SK-N-SH (cell line): Measurements from ENCODE around the gene BCAR3. TPM values are rescaled to one million over a fixed set of nuclear protein-coding genes. Genes with fewer than 3 reads are reported as not detected.

Experiments used
- CTCF ChIA-PET: fragments of 300-600, 350-600 bp; formaldehyde crosslinking; extraction: SDS; loops from one replicate; lab custom pipeline; 2021; lab: Yijun Ruan, JAX
- POLR2A ChIA-PET: fragments of 350-600 bp; sonication (Branson Sonifier 250); formaldehyde crosslinking; extraction: SDS; loops from one replicate; lab custom pipeline; 2020; ENCODE audit warnings: antibody characterized with exemption, inconsistent platforms; lab: Yijun Ruan, JAX
- DNase-seq: peaks from one replicate; pipeline ENCODE4 v3.0.0; 2012
- H2AFZ ChIP-seq: fragments of 200-600 bp; sonication (generic); 2 replicates; pipeline ENCODE4 v1.8.1; 2016; ENCODE audit warnings: antibody characterized with exemption, mild to moderate bottlenecking, low read depth
- H3F3A ChIP-seq: fragments of 200-600 bp; sonication (generic); replicated peaks from 2 replicates; pipeline ENCODE3; 2016; ENCODE audit warnings: antibody characterized with exemption, mild to moderate bottlenecking; ENCODE audit not compliant: insufficient read depth
- H3K27ac ChIP-seq, 2 experiments: fragments of 200-500 bp in 1 of 2; fragments of 200-600 bp in 1 of 2; sonication (Bioruptor generic) in 1 of 2; sonication (generic), shearing (Covaris generic) in 1 of 2; 2 replicates each; pipeline versions ENCODE4 v1.5.1 to v1.6.1; 2014 to 2016; ENCODE audit warnings: low read depth in 2 of 2, inconsistent platforms in 1 of 2, low read length in 1 of 2, mild to moderate bottlenecking in 1 of 2, mixed read lengths in 1 of 2
- H3K27me3 ChIP-seq: fragments of 200-600 bp; sonication (generic), shearing (Covaris generic); 2 replicates; pipeline ENCODE4 v1.6.1; 2016; ENCODE audit warnings: mixed run types; ENCODE audit not compliant: insufficient read depth
- H3K36me3 ChIP-seq, 2 experiments: fragments of 200-500 bp in 1 of 2; fragments of 200-600 bp in 1 of 2; sonication (Bioruptor generic) in 1 of 2; sonication (generic) in 1 of 2; replicated peaks in 1 of 2; 2 replicates each; pipeline versions ENCODE3 to v1.5.1; 2014 to 2016; ENCODE audit warnings: low read length in 1 of 2, mild to moderate bottlenecking in 1 of 2; ENCODE audit not compliant: insufficient read depth in 2 of 2, control insufficient read depth in 1 of 2
- H3K4me1 ChIP-seq, 2 experiments: fragments of 200-500 bp in 1 of 2; fragments of 200-600 bp in 1 of 2; sonication (Bioruptor generic) in 1 of 2; sonication (generic), shearing (Covaris generic) in 1 of 2; 2 replicates each; pipeline versions ENCODE4 v1.5.1 to v1.6.1; 2014 to 2016; ENCODE audit warnings: low read depth in 1 of 2, low read length in 1 of 2, mixed run types in 1 of 2; ENCODE audit not compliant: insufficient read depth in 2 of 2, control insufficient read depth in 1 of 2
- H3K4me2 ChIP-seq: fragments of 200-600 bp; sonication (generic), shearing (Covaris generic); 2 replicates; pipeline ENCODE4 v1.6.1; 2017; ENCODE audit warnings: mixed run types
- H3K4me3 ChIP-seq, 2 experiments: fragments of 200-500 bp in 1 of 2; fragments of 200-600 bp in 1 of 2; sonication (Bioruptor generic) in 1 of 2; sonication (generic), shearing (Covaris generic) in 1 of 2; 2 replicates each; pipeline versions ENCODE4 v1.5.1 to v1.8.1; 2014 to 2016; ENCODE audit warnings: low read depth in 2 of 2, inconsistent platforms in 1 of 2, low read length in 1 of 2, mild to moderate bottlenecking in 1 of 2, mixed read lengths in 1 of 2, moderate library complexity in 1 of 2
- H3K79me2 ChIP-seq: fragments of 200-600 bp; sonication (generic); 2 replicates; pipeline ENCODE4 v1.8.1; 2017; ENCODE audit warnings: mild to moderate bottlenecking; ENCODE audit not compliant: insufficient read depth
- H3K9ac ChIP-seq: fragments of 200-600 bp; sonication (generic); 2 replicates; pipeline ENCODE4 v1.6.1; 2017; ENCODE audit warnings: mixed run types
- H3K9me2 ChIP-seq: fragments of 200-600 bp; sonication (generic); 2 replicates; pipeline ENCODE4 v1.6.1; 2017; ENCODE audit warnings: mixed run types
- H3K9me3 ChIP-seq: fragments of 200-600 bp; sonication (generic); 2 replicates; pipeline ENCODE4 v1.6.1; 2017; ENCODE audit warnings: mixed run types, mild to moderate bottlenecking, moderate library complexity
- H4K20me1 ChIP-seq: fragments of 200-600 bp; sonication (generic); 2 replicates; pipeline ENCODE4 v1.6.1; 2017; ENCODE audit warnings: mild to moderate bottlenecking, mixed run types; ENCODE audit not compliant: insufficient read depth
- EP300 ChIP-seq, 2 experiments: IDR thresholded peaks; 2 replicates each; pipeline versions ENCODE4 v1.4.0 to v1.6.1; 2012; ENCODE audit warnings: borderline replicate concordance in 1 of 2, low read depth in 1 of 2, low read length in 1 of 2
- FOSL2 ChIP-seq: IDR thresholded peaks from 2 replicates; pipeline ENCODE4 v1.4.0; 2012; ENCODE audit warnings: low read depth, mild to moderate bottlenecking, moderate library complexity, borderline replicate concordance
- GABPA ChIP-seq: IDR thresholded peaks from 2 replicates; pipeline ENCODE4 v1.4.0; 2012; ENCODE audit warnings: low read depth, mild to moderate bottlenecking
- MXI1 ChIP-seq: IDR thresholded peaks from 2 replicates; pipeline ENCODE4 v1.6.1; 2012; ENCODE audit warnings: mild to moderate bottlenecking, low read depth, low read length, improper control_type of control experiment
- POLR2AphosphoS5 ChIP-seq: IDR thresholded peaks from 2 replicates; pipeline ENCODE4 v1.6.1; 2012; ENCODE audit warnings: low read depth, low read length
- RAD21 ChIP-seq: IDR thresholded peaks from 2 replicates; pipeline ENCODE4 v1.6.1; 2012; ENCODE audit warnings: mild to moderate bottlenecking, low read length
- RFX5 ChIP-seq: IDR thresholded peaks from 2 replicates; pipeline ENCODE4 v1.6.1; 2012; ENCODE audit warnings: mild to moderate bottlenecking, improper control_type of control experiment, low read length
- RXRA ChIP-seq: IDR thresholded peaks from 2 replicates; pipeline ENCODE4 v1.4.0; 2012; ENCODE audit warnings: low read depth, mild to moderate bottlenecking, borderline replicate concordance
- SIN3A ChIP-seq: IDR thresholded peaks from 2 replicates; pipeline ENCODE4 v1.6.1; 2012; ENCODE audit warnings: low read depth, mild to moderate bottlenecking, low read length, moderate library complexity, borderline replicate concordance
- TCF12 ChIP-seq: IDR thresholded peaks from 2 replicates; pipeline ENCODE4 v1.4.0; 2012
- TEAD4 ChIP-seq: IDR thresholded peaks from 2 replicates; pipeline ENCODE4 v1.4.0; 2012; ENCODE audit warnings: mild to moderate bottlenecking, borderline replicate concordance; ENCODE audit not compliant: insufficient read depth
- YY1 ChIP-seq: IDR thresholded peaks from 2 replicates; pipeline ENCODE4 v1.4.0; 2012; ENCODE audit warnings: low read depth, mild to moderate bottlenecking
- polyA plus RNA-seq, 3 experiments: library from polyadenylated mRNA; depleted of rRNA; stranded (reverse); fragments of >200 nt; gene quantifications; 2 replicates each; pipeline ENCODE4 v1.2.3, GENCODE V29; 2012
- TF ChIP-seq, protein P1 (sequence below): IDR thresholded peaks from 2 replicates; pipeline ENCODE4; 2012
- TF ChIP-seq, protein P2 (sequence below): fragments of 150-350 bp; IDR thresholded peaks from 2 replicates; pipeline ENCODE4 v1.6.1; 2017; ENCODE audit warnings: antibody characterized with exemption, low read length, low read depth, borderline replicate concordance
- TF ChIP-seq, protein P3 (sequence below): IDR thresholded peaks from 2 replicates; pipeline ENCODE4 v1.4.0; 2012; ENCODE audit warnings: low read depth, borderline replicate concordance
- TF ChIP-seq, protein P4 (sequence below): IDR thresholded peaks from 2 replicates; pipeline ENCODE4 v1.6.1; 2012; ENCODE audit warnings: mild to moderate bottlenecking, low read depth, low read length, moderate library complexity
- TF ChIP-seq, protein P5 (sequence below): IDR thresholded peaks from 2 replicates; pipeline ENCODE4 v1.4.0; 2012; ENCODE audit warnings: low read depth, borderline replicate concordance

Gene BCAR3
- polyA plus RNA-seq, 1 of the 3 experiments (the other 2 are of a cell fraction), result 58.4 TPM

DNA sequence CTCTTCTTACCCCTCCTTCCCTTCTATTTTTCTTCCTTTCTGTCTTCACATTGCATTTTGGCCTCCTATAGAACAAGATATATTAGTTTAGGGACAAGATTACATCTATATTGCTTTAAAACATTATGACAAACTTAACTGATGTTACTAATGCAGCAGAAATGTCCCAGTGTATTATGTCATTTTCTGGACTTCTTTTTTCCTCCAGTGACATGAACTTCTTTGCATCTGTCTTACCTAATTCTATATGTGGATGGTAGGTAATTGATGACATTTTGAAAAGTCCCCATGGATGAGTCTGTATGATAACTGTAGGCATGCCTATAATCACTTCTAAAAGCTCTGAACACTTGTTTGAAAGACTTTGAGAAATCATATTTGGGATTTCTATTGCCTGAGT is 144.2 kb downstream of the BCAR3 start:
- no peak overlapping the region for H3K9ac ChIP-seq
- H3F3A ChIP-seq, result peaks cover 39% of the 10 kb centered on the region
- H3K79me2 ChIP-seq, result peaks cover 9% of the 10 kb centered on the region
- POLR2A ChIA-PET, result no interaction called here
- no peaks in the 10 kb centered on the region for H4K20me1 ChIP-seq
- CTCF ChIA-PET, result no interaction called here
- peak overlapping the region in 1 of 2 experiments; percentile 47; a peak in 2 of 4 replicates for H3K27ac ChIP-seq
- TF ChIP-seq MXI1, result no peak
- TF ChIP-seq YY1, result no peak
- TF ChIP-seq, protein P1, sequence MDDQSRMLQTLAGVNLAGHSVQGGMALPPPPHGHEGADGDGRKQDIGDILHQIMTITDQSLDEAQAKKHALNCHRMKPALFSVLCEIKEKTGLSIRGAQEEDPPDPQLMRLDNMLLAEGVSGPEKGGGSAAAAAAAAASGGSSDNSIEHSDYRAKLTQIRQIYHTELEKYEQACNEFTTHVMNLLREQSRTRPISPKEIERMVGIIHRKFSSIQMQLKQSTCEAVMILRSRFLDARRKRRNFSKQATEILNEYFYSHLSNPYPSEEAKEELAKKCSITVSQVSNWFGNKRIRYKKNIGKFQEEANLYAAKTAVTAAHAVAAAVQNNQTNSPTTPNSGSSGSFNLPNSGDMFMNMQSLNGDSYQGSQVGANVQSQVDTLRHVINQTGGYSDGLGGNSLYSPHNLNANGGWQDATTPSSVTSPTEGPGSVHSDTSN, result 0 out of 2 replicates have a peak, but pooled peaks have one; percentile 4
- TF ChIP-seq, protein P2, sequence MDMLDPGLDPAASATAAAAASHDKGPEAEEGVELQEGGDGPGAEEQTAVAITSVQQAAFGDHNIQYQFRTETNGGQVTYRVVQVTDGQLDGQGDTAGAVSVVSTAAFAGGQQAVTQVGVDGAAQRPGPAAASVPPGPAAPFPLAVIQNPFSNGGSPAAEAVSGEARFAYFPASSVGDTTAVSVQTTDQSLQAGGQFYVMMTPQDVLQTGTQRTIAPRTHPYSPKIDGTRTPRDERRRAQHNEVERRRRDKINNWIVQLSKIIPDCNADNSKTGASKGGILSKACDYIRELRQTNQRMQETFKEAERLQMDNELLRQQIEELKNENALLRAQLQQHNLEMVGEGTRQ, result no peak
- TF ChIP-seq POLR2AphosphoS5, result no peak
- TF ChIP-seq, protein P3, sequence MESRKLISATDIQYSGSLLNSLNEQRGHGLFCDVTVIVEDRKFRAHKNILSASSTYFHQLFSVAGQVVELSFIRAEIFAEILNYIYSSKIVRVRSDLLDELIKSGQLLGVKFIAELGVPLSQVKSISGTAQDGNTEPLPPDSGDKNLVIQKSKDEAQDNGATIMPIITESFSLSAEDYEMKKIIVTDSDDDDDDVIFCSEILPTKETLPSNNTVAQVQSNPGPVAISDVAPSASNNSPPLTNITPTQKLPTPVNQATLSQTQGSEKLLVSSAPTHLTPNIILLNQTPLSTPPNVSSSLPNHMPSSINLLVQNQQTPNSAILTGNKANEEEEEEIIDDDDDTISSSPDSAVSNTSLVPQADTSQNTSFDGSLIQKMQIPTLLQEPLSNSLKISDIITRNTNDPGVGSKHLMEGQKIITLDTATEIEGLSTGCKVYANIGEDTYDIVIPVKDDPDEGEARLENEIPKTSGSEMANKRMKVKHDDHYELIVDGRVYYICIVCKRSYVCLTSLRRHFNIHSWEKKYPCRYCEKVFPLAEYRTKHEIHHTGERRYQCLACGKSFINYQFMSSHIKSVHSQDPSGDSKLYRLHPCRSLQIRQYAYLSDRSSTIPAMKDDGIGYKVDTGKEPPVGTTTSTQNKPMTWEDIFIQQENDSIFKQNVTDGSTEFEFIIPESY, result no peak
- no peak overlapping the region for H2AFZ ChIP-seq
- no peak overlapping the region for H3K4me2 ChIP-seq
- no peaks in the 10 kb centered on the region for H3K9me3 ChIP-seq
- H3K36me3 ChIP-seq, result peaks cover 33 to 50% of the 10 kb centered on the region in 2 experiments
- DNase-seq, result no peak
- H3K9me2 ChIP-seq, result no peaks in the 10 kb centered on the region
- H3K4me3 ChIP-seq, result no peak overlapping the region
- H3K27me3 ChIP-seq, result no peaks in the 10 kb centered on the region
- H3K4me1 ChIP-seq, result peaks cover 0 to 10% of the 10 kb centered on the region in 2 experiments; a peak in 2 of 4 replicates

DNA sequence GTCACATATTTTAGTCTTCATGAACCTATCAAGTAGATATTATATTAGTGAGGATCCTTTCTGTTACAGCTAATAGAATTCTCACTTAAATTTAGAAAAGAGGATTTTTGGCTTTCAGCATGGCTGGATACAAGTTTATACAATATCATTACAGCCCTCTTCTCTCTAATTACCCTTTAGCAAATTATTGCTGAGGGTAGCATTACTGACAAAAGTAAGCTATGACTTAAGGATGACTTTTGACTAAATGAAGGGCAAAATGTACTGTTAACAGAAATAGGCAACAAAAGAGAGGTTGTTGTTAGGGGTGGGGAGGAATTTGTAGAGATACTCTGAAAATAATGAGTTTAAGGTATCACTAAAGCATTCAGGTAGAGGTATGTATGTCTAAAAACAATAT is 148.0 kb downstream of the BCAR3 start:
- Histone ChIP-seq H3K27ac (no peak overlapping the region), H3K9me3 (no peaks in the 10 kb centered on the region), H3K9me2 (no peaks in the 10 kb centered on the region), H4K20me1 (no peaks in the 10 kb centered on the region), H3K27me3 (no peaks in the 10 kb centered on the region), H3K4me3 (no peak overlapping the region), H3K4me1 (peaks cover 6 to 10% of the 10 kb centered on the region in 2 experiments; a peak in 3 of 4 replicates), H3K9ac (no peak overlapping the region), H3K79me2 (peaks cover 9% of the 10 kb centered on the region; the same call in 1 of the 2 replicates), H3F3A (peaks cover 27% of the 10 kb centered on the region), H3K4me2 (no peak overlapping the region), H3K36me3 (peaks cover 53 to 58% of the 10 kb centered on the region in 2 experiments), H2AFZ (no peak overlapping the region)
- ChIA-PET CTCF (interaction anchor here (1.1 kb wide), 1 partner anchor 19 kb away, joined by 3 read pairs; no protein-coding TSS in a partner anchor), POLR2A (no interaction called here)
- no peak for DNase-seq
- TF ChIP-seq RAD21 (no peak), TEAD4 (no peak), RXRA (no peak), GABPA (no peak), EP300 (IDR thresholded peaks at IDR 0.05; ENCODE audit: borderline replicate concordance in 1 of 2, low read depth in 1 of 2, low read length in 1 of 2) (no peak), TCF12 (no peak), RFX5 (no peak), FOSL2 (no peak), MXI1 (no peak), SIN3A (no peak)
- TF ChIP-seq, protein P4, sequence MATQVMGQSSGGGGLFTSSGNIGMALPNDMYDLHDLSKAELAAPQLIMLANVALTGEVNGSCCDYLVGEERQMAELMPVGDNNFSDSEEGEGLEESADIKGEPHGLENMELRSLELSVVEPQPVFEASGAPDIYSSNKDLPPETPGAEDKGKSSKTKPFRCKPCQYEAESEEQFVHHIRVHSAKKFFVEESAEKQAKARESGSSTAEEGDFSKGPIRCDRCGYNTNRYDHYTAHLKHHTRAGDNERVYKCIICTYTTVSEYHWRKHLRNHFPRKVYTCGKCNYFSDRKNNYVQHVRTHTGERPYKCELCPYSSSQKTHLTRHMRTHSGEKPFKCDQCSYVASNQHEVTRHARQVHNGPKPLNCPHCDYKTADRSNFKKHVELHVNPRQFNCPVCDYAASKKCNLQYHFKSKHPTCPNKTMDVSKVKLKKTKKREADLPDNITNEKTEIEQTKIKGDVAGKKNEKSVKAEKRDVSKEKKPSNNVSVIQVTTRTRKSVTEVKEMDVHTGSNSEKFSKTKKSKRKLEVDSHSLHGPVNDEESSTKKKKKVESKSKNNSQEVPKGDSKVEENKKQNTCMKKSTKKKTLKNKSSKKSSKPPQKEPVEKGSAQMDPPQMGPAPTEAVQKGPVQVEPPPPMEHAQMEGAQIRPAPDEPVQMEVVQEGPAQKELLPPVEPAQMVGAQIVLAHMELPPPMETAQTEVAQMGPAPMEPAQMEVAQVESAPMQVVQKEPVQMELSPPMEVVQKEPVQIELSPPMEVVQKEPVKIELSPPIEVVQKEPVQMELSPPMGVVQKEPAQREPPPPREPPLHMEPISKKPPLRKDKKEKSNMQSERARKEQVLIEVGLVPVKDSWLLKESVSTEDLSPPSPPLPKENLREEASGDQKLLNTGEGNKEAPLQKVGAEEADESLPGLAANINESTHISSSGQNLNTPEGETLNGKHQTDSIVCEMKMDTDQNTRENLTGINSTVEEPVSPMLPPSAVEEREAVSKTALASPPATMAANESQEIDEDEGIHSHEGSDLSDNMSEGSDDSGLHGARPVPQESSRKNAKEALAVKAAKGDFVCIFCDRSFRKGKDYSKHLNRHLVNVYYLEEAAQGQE, result no peak
- TF ChIP-seq, protein P5, sequence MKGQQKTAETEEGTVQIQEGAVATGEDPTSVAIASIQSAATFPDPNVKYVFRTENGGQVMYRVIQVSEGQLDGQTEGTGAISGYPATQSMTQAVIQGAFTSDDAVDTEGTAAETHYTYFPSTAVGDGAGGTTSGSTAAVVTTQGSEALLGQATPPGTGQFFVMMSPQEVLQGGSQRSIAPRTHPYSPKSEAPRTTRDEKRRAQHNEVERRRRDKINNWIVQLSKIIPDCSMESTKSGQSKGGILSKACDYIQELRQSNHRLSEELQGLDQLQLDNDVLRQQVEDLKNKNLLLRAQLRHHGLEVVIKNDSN, result no peak
- TF ChIP-seq, protein P3, result no peak
